ENCODE results near the gene MASP1.
"Not testable (repeated sequence)": the region's sequence is repeated elsewhere in the genome, so short reads cannot be mapped to it uniquely, and the experiment has no call there.

Gene MASP1

DNA sequence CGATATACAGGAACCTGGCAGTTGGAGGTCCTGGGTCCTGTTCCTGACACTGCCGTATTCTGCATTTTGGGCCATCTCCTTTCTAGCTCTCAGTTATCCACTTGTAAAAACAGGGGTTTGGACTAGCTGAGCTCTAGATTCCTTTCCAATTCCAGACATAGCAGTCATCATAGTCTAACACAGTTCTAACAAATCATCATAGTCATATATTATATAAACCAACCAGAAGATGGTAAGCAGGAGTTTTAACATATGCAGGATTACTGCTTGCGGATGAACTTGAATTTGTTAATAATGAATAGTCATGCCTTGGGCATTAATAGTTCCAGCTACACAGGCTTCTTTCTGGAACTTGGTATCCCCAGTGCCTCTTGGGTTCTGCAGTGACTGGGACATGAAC is 26.6 kb downstream of the MASP1 start:
- DNase-seq (ENCODE audit: low read depth) = no peak

DNA sequence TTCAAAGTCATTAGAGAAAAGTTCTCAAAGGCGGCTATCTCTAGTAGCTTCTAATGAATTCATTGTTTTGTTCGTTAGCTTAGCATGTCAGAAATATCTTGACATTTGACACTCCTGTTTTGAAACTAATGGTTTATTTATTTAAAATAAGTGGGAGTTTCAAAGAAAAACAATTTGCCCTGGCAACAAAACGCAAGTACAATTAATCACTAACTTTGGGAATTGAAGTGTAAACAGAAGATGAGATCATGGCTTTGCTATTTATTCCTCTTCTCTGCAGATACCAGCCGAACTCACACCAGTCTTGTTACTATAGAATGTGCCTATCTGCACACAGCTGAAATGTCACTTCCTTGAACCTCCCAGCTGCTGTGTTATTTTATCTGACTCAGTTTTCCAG is 27.5 kb downstream of the MASP1 start:
- no peak for DNase-seq (ENCODE audit: low read depth)

DNA sequence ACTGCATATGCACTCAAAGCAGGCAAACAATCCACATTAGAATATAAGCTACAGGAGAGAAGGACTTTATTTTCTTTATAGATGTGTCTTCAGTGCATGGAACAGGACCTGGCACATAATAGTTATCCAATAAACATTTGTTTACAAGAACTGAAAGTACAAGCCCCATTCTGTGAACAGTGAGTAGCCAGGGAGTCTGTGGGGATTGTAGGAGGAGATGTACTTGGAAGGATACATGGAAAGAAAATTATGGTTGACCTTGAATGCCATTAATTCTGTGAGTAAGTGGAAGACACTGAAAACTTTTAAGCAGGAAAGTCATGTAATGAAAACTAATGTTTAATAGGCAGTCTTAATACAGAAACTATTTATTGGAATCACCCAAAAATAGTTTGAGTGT is 28.3 kb downstream of the MASP1 start:
- no peak for DNase-seq (ENCODE audit: low read depth)

DNA sequence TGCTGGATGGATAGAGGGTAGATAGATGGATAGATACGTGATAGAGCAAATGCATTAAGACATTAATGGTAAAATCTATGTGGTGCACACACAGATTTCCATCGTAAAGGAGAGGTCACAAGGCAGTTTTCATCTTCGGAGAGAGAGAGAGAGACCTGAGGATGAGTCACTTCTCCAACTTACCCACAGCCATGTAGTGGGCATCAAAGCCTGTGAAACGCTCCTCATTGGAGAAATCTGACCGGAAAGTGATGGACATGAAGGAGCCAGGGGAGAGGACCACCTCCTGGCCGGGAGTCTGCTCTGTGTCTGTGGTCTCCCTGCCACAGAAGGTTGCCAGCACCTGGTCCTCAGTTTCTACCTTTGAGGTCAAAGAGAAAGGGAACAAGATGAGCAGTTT is 29.2 kb downstream of the MASP1 start:
- no peak for DNase-seq (ENCODE audit: low read depth)

DNA sequence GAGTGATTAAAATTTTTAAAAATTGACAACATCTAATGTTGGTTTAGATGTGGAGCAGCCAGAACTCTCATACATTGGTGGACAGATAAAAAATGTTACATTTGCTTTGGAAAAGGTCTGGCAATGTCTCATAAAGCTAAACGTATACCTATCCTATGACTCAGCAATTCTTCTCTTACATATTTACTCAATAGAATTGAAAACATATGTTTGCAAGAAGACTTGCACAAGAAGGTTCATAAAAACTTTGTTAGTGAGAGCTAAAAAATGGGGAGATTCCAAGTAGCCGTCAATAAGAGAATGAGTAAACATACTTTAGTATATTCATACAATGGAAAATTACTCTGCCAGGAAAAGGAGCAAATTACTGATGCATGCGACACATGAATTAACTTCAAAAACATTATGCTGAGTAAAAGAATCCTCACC is 30.0 kb downstream of the MASP1 start:
- DNase-seq (ENCODE audit: low read depth) = no peak

DNA sequence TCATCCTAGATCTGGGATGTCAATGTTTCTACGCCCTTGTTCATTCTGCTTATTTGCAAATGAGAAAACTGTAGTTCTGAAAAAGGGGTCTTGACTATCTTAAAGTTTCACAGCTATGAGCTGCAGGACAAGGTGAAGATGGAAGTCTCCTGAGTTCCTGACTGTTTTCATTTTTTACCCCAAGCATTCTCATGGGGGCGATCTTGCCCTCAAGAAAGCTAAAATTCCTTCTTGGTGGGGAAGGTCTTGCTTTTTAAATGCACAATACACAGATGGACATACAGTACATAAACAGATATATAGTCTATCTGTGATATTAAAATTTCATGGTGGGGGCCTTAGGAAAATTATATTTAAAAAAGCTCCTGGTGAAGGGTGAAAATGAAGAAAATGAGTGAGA is 32.4 kb downstream of the MASP1 start:
- DNase-seq (ENCODE audit: low read depth) = no peak

DNA sequence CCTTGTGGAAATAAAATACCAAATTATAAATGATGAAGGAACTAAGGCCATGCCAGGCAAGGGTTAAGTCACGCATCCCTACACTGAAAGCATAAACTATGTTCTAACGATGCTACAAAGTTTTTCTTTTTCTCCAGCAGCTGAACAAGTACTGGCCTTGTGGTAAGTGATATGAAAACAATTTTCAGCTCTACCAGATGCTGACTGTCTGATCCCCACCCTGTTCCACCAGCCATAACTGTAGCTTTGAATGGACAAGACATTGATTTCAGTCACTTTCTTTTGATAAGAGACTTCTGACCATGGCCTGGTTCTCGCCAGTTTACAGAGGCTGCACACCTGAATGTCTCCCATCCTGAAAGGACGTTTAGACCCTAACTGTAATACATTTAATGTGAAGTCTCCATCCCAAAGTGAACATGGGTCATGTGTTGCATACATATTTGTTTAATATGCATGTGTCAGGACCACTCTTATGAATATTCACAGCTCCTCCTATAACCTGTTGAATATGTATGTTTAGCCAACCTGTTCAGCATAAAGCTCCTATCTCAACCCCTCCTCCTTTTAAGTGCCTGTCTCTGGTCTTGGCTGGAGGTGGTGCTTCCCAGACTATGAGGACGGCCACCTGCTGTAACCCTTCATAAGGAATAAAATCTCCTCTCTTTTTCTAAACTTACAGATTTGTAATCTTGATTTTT is 33.4 kb downstream of the MASP1 start:
- no peak for DNase-seq (ENCODE audit: low read depth)

DNA sequence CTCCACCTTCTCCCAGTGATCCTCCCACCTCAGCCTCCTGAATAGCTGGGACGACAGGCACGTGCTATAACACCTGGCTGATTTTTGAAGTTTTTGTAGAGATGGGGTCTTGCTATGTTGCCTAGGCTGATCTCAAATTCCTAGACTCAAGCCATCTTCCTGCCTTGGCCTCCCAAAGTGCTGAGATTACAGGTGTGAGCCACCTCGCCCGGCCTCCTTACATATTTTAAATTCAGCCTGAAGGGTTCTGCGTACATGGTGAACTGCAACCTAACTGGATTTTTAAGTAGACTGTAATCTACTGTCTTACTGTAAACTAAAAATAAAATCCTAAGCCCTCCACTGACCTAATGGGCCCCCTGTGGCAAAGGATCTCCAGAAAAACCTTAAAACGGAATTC is 34.1 kb downstream of the MASP1 start:
- no peak for DNase-seq (ENCODE audit: low read depth)

DNA sequence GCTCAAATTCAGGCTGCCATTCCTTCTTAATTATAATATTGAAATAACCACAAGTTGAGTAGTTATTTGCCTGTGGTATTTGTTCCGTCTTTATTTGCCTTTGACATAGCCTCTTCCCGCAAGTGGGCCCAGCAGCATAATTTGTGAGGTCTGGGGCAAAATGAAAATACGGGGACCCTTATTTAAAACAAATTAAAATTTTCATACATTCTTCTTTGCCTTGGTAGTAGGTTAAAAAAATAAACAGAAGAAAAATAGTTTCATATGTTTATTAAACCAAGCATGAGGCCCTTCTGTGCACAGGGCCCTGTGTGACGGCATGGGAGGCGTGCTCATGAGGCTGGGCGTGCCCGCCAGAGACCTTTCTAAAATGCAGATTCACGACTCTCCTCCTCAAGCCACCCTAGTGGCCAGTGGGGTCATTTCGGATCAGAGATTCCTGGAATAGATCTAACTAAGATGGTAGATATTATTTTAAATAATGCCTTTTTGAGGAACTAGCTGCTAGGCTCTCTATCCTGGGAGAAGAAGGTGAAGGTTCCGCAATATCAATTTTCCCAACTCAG is 35.4 kb downstream of the MASP1 start:
- DNase-seq (ENCODE audit: low read depth) = no peak

DNA sequence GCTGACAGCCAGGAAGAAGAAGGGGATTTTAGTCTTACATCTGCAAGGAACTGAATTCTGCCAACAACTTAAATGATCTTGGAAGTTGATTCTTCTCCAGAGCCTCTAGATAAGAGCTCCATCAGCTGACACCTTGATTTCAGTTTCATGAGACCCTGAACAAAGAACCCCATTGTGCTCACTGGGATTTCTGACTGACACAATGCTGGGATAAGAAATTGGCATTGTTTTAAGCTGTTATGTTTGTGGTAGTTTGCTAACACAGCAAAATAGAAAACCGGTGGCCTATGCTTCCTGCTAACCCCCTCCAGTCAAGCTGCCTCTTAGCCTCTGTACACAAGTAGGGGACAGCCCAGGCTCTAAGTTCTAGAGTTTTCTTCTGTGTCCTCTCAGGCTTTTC is 36.2 kb downstream of the MASP1 start:
- DNase-seq (ENCODE audit: low read depth) = no peak

DNA sequence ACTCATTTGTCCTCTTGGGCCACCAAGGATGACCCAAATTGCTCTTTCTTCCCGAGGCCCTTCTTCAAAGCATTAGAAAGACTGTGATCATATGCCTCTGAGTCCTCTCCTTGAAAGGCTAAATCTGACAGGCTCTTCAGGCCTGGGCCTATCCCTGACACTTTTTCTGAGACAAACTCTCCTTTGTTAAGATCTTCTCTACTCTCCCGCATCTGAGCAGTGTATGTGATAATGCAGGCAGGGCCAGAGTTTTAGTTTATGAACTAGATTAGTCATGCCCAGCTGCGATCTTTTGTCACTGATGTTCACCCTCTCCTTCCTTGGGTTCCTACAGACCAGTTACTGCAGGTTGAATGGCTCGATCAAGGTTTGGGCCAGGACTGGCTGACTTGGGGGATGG is 39.2 kb downstream of the MASP1 start:
- no peak for DNase-seq (ENCODE audit: low read depth)

DNA sequence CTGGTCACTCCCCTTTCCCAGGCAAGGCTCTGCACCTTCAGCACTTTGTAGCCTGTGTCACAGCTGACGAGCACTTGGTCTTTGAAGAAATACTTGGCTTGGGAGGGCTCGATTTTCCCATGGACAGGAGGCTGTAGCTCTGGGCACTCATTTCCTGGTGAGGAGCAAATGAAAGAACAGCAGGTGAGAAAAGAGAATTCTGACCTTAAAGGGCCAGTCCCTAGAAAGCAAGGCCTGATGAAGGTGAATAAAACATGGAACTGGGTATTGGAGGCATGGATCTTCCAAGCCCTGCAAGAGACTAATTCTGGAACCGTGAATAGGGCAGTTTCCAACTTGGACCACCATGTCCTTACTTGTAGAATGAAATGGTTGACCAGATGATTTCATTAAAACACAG is 39.9 kb downstream of the MASP1 start:
- no peak for DNase-seq (ENCODE audit: low read depth)

DNA sequence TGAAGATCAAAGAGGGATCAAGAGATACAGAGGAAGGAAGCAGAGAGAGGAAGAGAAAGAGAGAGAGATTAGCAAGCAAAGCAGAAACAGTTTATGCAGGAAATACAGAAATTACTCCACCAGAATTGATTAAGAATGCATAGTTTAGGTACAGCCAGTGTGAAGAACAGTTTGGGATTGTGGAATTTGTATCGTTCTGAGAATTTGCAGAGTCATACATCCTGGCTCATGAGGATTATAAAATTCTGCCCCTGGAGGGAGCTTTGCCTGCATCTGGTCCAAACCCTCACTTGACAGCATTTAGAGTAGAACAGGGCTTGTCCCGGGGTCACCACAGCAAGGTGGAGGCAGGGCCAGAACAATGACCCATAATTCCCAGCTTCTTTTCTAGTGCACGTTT is 44.1 kb downstream of the MASP1 start:
- DNase-seq (ENCODE audit: low read depth) = no peak

DNA sequence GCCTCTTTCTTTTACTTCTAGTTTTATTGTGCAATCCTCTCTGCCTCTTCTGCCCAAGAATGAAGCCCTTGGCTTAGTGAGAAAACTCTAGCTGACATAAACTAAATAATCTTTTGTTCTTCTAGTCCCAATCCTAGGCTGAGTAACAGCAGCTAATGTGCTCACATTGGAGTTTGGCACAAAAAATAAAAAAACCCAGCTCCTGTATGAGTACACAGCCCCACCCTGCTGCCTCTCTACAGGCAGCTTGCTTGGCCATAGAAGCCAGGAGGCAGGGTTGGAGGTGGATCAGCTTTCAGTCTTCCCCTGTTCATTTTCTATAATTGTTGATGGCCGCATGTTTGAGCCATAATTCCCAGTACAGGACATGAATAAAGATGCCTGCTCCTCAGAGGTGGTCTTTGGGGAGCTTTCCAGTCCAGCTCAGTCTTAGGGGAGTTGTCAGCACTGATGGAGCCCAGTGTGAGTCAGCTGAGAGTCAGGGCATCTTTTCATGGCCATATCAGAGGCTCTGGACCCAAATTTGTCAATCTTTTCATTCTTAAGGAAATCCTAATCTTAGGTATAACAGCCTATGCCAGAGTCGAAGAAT is 47.5 kb downstream of the MASP1 start:
- DNase-seq (ENCODE audit: low read depth) = no peak

DNA sequence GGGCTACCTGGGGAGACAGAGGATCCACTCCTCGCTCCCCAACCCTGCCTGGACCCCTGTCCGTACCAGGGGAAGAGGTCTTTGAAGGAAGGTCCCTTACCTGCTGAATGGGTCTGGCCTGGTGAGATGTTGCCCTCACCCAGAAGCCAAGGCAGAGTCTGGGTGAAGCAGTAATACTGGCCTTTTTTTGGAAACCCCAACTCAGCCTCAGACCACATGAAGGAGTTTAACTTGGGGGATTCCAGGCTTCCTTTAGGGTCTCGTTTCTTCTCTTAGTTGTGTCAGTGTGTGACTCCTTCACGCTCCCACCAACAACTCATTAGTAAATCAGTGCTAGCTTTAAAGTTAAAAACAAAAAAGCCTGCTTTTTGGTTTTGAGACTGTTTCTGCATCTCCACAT is 48.6 kb downstream of the MASP1 start:
- DNase-seq (ENCODE audit: low read depth) = no peak

DNA sequence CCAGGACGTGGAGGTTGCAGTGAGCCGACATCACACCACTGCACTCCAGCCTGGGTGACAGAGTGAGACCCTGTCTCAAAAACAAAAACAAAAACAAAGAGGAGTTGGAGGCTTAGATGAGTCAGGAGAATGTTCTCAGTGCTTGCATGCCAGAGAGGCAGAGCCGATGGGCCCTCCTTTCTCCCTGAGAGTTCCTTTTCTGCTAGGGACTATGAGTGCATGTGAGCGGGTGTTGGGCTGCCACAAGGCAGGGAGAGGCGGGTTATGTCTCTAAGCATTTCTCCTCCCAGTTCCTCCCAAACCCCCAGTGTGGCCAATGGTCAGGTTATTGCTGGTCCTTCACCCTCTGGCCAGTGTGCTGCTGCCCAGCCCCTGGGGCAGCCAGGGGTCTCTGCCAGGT is 49.1 kb downstream of the MASP1 start:
- no peak for DNase-seq (ENCODE audit: low read depth)

DNA sequence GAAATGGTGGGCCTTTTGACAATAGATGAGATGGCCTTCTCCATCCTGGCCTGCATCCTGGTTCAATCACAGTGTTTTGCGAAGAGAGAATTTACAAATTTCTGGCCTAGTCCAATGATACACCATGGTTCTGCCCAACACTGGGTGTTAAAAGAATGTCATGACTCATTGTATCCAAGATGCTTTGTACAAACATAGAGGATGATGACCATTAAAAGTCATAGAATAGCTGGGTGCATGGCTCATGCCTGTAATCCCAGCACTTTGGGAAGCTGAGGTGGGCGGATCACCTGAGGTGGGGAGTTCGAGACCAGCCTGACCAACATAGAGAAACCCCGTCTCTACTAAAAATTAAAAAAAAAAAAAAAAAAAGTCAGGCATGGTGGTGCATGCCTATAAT is 52.7 kb downstream of the MASP1 start:
- DNase-seq (ENCODE audit: low read depth) = not testable (repeated sequence)

DNA sequence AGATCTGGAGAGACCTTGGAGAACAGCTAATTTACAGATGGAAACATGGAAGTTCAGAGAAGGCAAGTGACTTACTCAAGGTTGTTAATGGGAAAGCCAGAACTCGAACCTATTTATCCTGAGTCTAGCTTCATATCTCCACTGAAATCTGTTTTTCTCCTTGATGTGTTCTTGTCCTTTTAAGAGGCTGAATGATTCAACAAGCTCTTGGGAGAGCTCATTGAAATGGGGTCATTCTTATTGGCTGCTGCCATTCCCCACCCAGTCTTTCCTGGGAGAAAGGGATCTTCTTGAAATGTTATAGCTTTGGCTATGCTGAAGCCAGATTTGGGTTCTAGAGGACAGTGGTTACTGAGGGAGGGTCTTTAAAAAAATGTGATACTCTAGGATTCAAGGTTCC is 53.3 kb downstream of the MASP1 start:
- DNase-seq (ENCODE audit: low read depth) = no peak

DNA sequence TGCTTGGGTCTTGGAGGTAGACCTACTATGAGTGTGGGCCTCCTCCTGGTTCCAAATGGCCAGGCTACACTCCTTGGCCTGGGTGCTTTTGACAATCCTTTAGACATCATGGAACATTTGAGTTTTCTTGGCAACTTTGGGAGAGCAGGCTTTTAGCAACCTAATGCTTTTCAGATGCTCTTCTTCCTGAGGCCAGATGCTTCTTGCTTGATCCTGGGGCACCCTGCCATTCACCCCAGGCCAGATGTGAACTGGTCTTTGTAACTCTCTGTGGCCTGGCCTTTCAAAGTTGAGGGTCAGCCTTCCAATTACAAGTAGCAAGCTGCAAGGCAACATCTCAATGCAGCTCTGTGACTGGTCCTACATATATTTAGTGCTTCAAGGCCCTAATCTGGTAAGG is 53.8 kb downstream of the MASP1 start:
- no peak for DNase-seq (ENCODE audit: low read depth)

DNA sequence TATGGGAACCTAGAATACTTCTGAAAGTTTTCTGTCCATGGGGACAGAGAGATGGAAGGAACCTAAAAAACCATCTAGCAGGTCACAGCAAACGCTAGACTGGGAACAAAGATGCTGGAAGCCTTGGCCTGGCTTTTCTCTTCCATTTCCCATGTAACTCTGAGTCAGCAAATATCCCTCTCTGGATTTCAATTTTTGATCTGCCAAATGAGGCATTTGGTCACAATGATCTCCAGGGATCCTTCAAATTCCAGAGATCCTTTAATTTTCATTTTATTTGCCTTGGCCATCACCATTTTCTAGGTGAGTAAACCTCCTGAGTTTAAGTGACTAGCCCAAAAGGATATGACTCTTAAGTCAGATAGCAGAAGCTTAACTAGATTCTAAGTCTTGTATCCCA is 54.6 kb downstream of the MASP1 start:
- no peak for DNase-seq (ENCODE audit: low read depth)

DNA sequence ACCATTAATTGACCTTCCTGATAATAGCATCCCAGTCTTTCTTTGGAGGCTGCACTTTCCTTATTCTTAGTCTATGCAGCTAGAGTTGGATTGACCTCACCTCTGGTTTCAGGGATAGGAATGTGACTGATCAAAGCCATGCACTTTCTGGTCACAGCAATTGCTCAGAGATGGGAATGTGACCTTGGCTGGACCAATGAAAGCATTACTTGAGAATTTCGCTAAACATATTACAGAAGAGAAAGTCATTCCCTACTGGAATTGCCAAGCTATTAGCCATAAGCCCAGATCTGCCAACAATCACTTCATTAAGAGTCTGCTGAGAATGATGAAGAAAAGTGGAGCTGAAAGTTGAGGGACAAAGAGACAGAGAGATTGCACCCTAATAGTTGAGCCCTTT is 61.5 kb downstream of the MASP1 start:
- DNase-seq (ENCODE audit: low read depth) = no peak

DNA sequence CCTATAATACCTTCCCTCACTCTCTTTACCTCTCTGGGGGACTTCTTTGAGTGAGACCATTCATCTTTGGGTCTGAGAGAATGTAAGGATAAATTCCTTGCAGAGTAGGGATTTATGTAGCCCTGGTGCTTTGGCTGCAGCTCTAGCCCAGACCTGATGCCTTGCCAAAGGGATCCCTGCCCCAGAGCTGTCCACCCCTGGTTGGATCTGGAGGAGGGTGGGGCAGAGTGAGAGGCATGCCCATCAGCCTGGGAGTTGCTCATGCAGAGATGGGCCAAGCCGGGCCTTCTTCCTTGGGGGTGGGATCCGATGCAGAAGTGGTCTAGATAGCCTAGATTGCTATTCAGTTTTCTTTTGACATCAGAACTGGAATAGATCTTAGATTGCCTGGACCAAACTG is 62.8 kb downstream of the MASP1 start:
- DNase-seq (ENCODE audit: low read depth) = no peak

DNA sequence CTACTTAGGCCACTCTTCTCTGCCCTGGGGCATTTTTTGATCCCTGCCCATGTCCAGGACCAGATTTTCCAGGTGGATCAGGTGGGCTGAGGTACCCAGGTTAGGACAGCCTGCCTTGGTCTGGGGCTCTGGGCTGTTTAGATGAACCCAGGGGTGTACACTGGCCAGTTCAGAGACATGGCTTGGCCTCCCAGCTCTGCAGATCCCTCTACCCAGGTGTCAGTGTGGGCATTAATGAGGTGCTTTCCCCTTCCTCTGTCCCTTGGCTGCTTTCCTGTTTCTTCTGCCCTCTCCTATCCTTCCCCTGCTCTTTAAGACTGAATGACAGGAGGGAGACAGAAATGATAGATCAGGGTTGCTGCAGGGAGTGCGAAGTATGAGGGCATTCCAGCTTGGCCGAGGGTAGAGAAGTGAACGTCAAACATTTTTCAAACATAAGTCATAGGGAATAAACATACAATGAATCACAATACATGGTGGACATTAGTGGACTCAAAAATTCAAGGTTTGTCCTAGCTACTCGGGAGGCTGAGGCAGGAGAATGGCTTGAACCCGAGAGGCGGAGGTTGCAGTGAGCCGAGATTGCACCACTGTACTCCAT is 63.8 kb downstream of the MASP1 start:
- DNase-seq (ENCODE audit: low read depth) = no peak

DNA sequence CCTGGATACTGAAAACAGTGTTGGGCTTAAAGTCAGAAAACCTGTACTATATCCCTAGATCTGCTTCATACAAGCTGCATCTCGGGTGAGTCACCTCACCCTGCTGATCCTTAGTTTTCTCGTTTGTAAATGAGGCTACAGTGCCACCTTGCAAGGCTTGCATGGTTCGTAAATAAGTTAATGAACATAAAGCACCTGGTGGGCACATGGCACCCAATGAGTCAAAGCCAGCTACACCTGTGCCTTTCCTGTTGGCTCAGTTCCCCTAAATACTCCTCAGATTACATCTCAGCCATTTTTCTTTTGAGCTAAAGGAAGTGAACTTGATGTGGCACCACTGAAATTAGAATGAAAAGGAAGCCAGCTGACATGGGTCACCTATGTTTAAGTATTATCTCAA is 67.7 kb downstream of the MASP1 start:
- no peak for DNase-seq (ENCODE audit: low read depth)
